IMR-90 (cell line): ENCODE results near the gene AFF2.

Experiments used
- CEBPB ChIP-seq: IDR thresholded peaks from 2 replicates; pipeline ENCODE4 v1.6.1; 2012; ENCODE audit warnings: low read depth, low read length, improper control_type of control experiment
- CTCF ChIP-seq: conservative IDR thresholded peaks from 2 replicates; pipeline ENCODE4 v1.5.1; 2012; ENCODE audit warnings: mild to moderate bottlenecking, low read depth, low read length, improper control_type of control experiment
- ELK1 ChIP-seq: fragments of 150-350 bp; IDR thresholded peaks from 2 replicates; pipeline ENCODE4 v1.6.1; 2016; ENCODE audit warnings: low read depth, mild to moderate bottlenecking, low read length, moderate library complexity, borderline replicate concordance
- MAFK ChIP-seq: IDR thresholded peaks from 2 replicates; pipeline ENCODE4 v1.6.1; 2012; ENCODE audit warnings: low read depth, low read length, improper control_type of control experiment
- MXI1 ChIP-seq: IDR thresholded peaks from 2 replicates; pipeline ENCODE4 v1.6.1; 2012; ENCODE audit warnings: low read depth, mild to moderate bottlenecking, low read length, moderate library complexity, borderline replicate concordance
- POLR2A ChIP-seq: IDR thresholded peaks from 2 replicates; pipeline ENCODE4 v1.6.1; 2012; ENCODE audit warnings: mild to moderate bottlenecking, low read depth, low read length
- RAD21 ChIP-seq: IDR thresholded peaks from 2 replicates; pipeline ENCODE4 v1.6.1; 2012; ENCODE audit warnings: low read length, improper control_type of control experiment
- SMC3 ChIP-seq: fragments of 150-350 bp; IDR thresholded peaks from 2 replicates; pipeline ENCODE4 v1.6.1; 2016; ENCODE audit warnings: low read depth, mild to moderate bottlenecking, antibody characterized with exemption, low read length, moderate library complexity

- peak; percentile 6; the same call in 1 of the 2 replicates for TF ChIP-seq CTCF
- no peak for TF ChIP-seq ELK1
- TF ChIP-seq POLR2A = no peak
- no peak for TF ChIP-seq CEBPB
- TF ChIP-seq SMC3 = no peak
- TF ChIP-seq MXI1 = no peak
- TF ChIP-seq RAD21 = no peak
- TF ChIP-seq MAFK = no peak
Observed at GRCh38 chrX:148552775-148553174, 52.4 kb downstream of the AFF2 start.
